ENCODE results near the gene APOL3.

DNA sequence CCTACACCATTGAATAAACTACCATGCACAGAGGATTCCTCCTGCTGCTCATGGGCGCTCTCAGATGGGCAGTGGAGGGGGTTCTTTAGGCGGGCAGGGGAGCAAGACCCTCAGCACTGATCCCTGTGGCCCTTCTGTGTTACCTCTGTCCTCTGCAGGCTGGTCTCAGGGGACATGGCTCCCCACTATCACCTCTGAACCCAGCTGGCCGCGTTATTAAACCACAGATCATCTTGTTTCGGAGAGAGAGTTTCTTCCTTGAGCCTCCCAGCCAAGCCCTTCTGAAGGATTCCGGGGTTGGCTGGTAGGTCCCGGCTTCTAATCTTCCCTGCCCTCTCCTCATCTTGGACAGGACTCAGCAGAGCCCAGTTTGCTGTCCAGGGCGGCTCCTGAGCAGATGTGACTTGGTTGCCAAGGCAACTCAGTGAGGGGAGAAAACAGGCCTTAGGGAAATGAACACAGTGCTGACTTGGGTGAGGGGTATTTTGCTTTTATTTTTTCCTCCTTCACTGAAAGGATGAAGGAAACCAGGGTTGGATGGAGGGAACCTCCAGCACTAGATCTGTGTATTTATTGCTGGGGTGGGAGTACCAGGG, 13.3 kb downstream of the APOL3 start:
- TF ChIP-seq, protein P1, sequence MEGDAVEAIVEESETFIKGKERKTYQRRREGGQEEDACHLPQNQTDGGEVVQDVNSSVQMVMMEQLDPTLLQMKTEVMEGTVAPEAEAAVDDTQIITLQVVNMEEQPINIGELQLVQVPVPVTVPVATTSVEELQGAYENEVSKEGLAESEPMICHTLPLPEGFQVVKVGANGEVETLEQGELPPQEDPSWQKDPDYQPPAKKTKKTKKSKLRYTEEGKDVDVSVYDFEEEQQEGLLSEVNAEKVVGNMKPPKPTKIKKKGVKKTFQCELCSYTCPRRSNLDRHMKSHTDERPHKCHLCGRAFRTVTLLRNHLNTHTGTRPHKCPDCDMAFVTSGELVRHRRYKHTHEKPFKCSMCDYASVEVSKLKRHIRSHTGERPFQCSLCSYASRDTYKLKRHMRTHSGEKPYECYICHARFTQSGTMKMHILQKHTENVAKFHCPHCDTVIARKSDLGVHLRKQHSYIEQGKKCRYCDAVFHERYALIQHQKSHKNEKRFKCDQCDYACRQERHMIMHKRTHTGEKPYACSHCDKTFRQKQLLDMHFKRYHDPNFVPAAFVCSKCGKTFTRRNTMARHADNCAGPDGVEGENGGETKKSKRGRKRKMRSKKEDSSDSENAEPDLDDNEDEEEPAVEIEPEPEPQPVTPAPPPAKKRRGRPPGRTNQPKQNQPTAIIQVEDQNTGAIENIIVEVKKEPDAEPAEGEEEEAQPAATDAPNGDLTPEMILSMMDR (IDR thresholded peaks at IDR 0.05; ENCODE audit: insufficient read depth, low read depth, low read length), result no peak
- TF ChIP-seq EZH2 (IDR thresholded peaks at IDR 0.05; ENCODE audit: insufficient read depth, low read length), result no peak
